Sigmoid colon (tissue), 7 donors: ENCODE measurements around the gene MYCN. TPM values are rescaled to one million over a fixed set of nuclear protein-coding genes. Genes with fewer than 3 reads are reported as not detected.

Source experiments
- DNase-seq: peaks from one replicate; pipeline ENCODE4 v3.0.0-alpha.2; 2019
- H3K27ac ChIP-seq, 4 donors: fragments of 200-600 bp; sonication (generic); one replicate each; pipeline ENCODE4 v1.5.1; 2016 to 2019; ENCODE audit warnings: mild to moderate bottlenecking in 1 of 4
- H3K27me3 ChIP-seq, 3 donors: fragments of 200-600 bp; sonication (generic); one replicate each; pipeline ENCODE4 v1.5.1; 2019; ENCODE audit warnings: mild to moderate bottlenecking in 1 of 3
- H3K36me3 ChIP-seq, 4 donors: fragments of 200-600 bp; sonication (generic); one replicate each; pipeline ENCODE4 v1.5.1; 2016 to 2019
- H3K4me1 ChIP-seq, 4 donors: fragments of 200-600 bp; sonication (generic); one replicate each; pipeline ENCODE4 v1.5.1; 2017 to 2019
- H3K4me3 ChIP-seq, 4 donors: fragments of 200-600 bp; sonication (generic); one replicate each; pipeline ENCODE4 v1.5.1; 2017 to 2019; ENCODE audit warnings: mild to moderate bottlenecking in 2 of 4, moderate library complexity in 1 of 4
- H3K9me3 ChIP-seq, 4 donors: fragments of 200-600 bp in 3 of 4; sonication (generic) in 3 of 4; one replicate each; pipeline versions ENCODE4 v1.5.1 to v1.6.1; 2013 to 2019
- EP300 ChIP-seq, 4 donors: sonication (generic); formaldehyde crosslinking; IDR thresholded peaks; one replicate each; pipeline ENCODE4 v1.6.1; 2017; ENCODE audit warnings: antibody characterized with exemption in 4 of 4
- POLR2A ChIP-seq, 2 donors: fragments of 450-650 bp; IDR thresholded peaks; one replicate each; pipeline ENCODE4 v1.6.1; 2016; ENCODE audit warnings: antibody characterized with exemption in 2 of 2, mild to moderate bottlenecking in 2 of 2, moderate library complexity in 2 of 2
- POLR2AphosphoS5 ChIP-seq, 4 donors: sonication (generic); formaldehyde crosslinking; IDR thresholded peaks; one replicate each; pipeline ENCODE4 v1.6.1; 2017; ENCODE audit warnings: antibody characterized with exemption in 4 of 4
- WGBS, 2 donors: extraction: QIAGEN DNeasy Blood & Tissue Kit; methylation state at CpG; one replicate each; pipeline ENCODE4 v1.1.7; 2013; 5-methylcytosine and 5-hydroxymethylcytosine counted together
- intact Hi-C: fragments of 100-400 bp; cut with DNase I; formaldehyde crosslinking; loops from one replicate; pipeline ENCODE4 v1.15.1; 2023
- polyA plus RNA-seq, 3 donors: library from polyadenylated mRNA; stranded (reverse); fragments of 200-250 nt; gene quantifications; one replicate each; pipeline ENCODE4 v1.2.3, GENCODE V29; 2013
- total RNA-seq, 4 donors: library from RNA; depleted of rRNA; stranded (reverse); fragments of >200 nt; gene quantifications; one replicate each; pipeline ENCODE4 v1.1.0, GENCODE V29; 2016
- TF ChIP-seq, protein P1 (sequence below), 4 experiments: fragments of 450-650 bp in 3 of 4; fragments of 200-600 bp in 1 of 4; IDR thresholded peaks; one replicate each; pipeline ENCODE4 v1.5.1; 2016 to 2019; ENCODE audit warnings: antibody characterized with exemption in 4 of 4, mild to moderate bottlenecking in 3 of 4, moderate library complexity in 2 of 4
- donor health status: healthy with polysubstance abuse.
- donor health status: Bipolar disorder and iron deficiency.
- donor health status: healthy.

The MYCN gene
- total and polyA plus RNA-seq, 7 donors: 0.33 to 0.71 (median 0.55) TPM; not detected in 1

DNA sequence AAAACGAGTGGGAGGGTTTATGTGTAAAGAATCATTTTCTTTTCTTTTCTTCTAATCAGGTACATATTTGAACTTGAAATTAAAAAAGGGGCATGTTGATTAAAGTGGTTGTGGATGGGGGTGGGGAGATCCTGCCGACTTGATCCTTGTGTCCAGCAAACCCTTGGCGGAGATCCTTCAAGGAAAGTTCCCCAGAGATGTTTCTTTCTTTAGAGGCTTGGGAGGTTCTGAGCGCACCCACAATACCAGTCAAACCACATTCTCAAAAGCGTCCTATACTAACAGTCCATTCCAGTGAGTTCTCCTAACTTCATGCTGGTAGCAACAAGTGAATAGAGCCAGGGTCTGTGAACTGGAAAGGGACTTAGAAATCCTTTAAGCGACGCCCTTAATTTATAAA is 49.2 kb downstream of the MYCN start:
- no peak for DNase-seq
- no peak overlapping the region for H3K4me3 ChIP-seq
- intact Hi-C loops: no loop called here
- H3K9me3 ChIP-seq: no peaks in the 10 kb centered on the region
- peaks cover 0 to 4% (median 2%) of the 10 kb centered on the region in 4 donors for H3K4me1 ChIP-seq
- no peak overlapping the region for H3K27ac ChIP-seq
- TF ChIP-seq, protein P1, sequence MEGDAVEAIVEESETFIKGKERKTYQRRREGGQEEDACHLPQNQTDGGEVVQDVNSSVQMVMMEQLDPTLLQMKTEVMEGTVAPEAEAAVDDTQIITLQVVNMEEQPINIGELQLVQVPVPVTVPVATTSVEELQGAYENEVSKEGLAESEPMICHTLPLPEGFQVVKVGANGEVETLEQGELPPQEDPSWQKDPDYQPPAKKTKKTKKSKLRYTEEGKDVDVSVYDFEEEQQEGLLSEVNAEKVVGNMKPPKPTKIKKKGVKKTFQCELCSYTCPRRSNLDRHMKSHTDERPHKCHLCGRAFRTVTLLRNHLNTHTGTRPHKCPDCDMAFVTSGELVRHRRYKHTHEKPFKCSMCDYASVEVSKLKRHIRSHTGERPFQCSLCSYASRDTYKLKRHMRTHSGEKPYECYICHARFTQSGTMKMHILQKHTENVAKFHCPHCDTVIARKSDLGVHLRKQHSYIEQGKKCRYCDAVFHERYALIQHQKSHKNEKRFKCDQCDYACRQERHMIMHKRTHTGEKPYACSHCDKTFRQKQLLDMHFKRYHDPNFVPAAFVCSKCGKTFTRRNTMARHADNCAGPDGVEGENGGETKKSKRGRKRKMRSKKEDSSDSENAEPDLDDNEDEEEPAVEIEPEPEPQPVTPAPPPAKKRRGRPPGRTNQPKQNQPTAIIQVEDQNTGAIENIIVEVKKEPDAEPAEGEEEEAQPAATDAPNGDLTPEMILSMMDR (IDR thresholded peaks at IDR 0.05): no peak
- no peak for TF ChIP-seq POLR2A (IDR thresholded peaks at IDR 0.05)
- no peak for TF ChIP-seq POLR2AphosphoS5 (IDR thresholded peaks at IDR 0.05)
- no peak for TF ChIP-seq EP300 (IDR thresholded peaks at IDR 0.05)
- no peaks in the 10 kb centered on the region for H3K36me3 ChIP-seq
- H3K27me3 ChIP-seq: no peaks in the 10 kb centered on the region
- 61 to 62% methylated on average over 7 of the region's 7 CpGs for WGBS, 2 donors

- no peaks in the 10 kb centered on the region for H3K4me1 ChIP-seq
- no peak overlapping the region for H3K27ac ChIP-seq
- H3K36me3 ChIP-seq: no peaks in the 10 kb centered on the region
- TF ChIP-seq, protein P1 (IDR thresholded peaks at IDR 0.05): no peak
- TF ChIP-seq EP300 (IDR thresholded peaks at IDR 0.05) (no peak), POLR2AphosphoS5 (IDR thresholded peaks at IDR 0.05) (no peak), POLR2A (IDR thresholded peaks at IDR 0.05) (no peak)
- DNase-seq: no peak
- no peak overlapping the region for H3K4me3 ChIP-seq
- no peaks in the 10 kb centered on the region for H3K9me3 ChIP-seq
- H3K27me3 ChIP-seq: no peaks in the 10 kb centered on the region
- WGBS, 2 donors: 93 to 95% methylated on average over 11 of the region's 11 CpGs
- intact Hi-C loops: no loop called here
Measured at GRCh38 chr2:15990151-15991101, 50.1 kb downstream of the MYCN start.

- H3K36me3 ChIP-seq: no peaks in the 10 kb centered on the region
- intact Hi-C loops: no loop called here
- no peaks in the 10 kb centered on the region for H3K27me3 ChIP-seq
- no peak overlapping the region for H3K27ac ChIP-seq
- WGBS, 2 donors: 72 to 79% methylated on average over 3 of the region's 3 CpGs
- H3K4me3 ChIP-seq: no peak overlapping the region
- TF ChIP-seq, protein P1 (IDR thresholded peaks at IDR 0.05): no peak
- TF ChIP-seq POLR2AphosphoS5 (IDR thresholded peaks at IDR 0.05): no peak
- no peak for TF ChIP-seq POLR2A (IDR thresholded peaks at IDR 0.05)
- no peak for TF ChIP-seq EP300 (IDR thresholded peaks at IDR 0.05)
- DNase-seq: no peak
- H3K4me1 ChIP-seq: no peaks in the 10 kb centered on the region
- H3K9me3 ChIP-seq: no peaks in the 10 kb centered on the region
Measured at GRCh38 chr2:15991231-15991630, 50.9 kb downstream of the MYCN start.

- no peak for DNase-seq
- TF ChIP-seq POLR2A (IDR thresholded peaks at IDR 0.05): no peak
- no peak for TF ChIP-seq EP300 (IDR thresholded peaks at IDR 0.05)
- TF ChIP-seq, protein P1 (IDR thresholded peaks at IDR 0.05): no peak
- TF ChIP-seq POLR2AphosphoS5 (IDR thresholded peaks at IDR 0.05): no peak
- Histone ChIP-seq H3K27ac (no peak overlapping the region), H3K9me3 (no peaks in the 10 kb centered on the region), H3K4me3 (no peak overlapping the region), H3K4me1 (no peaks in the 10 kb centered on the region), H3K36me3 (no peaks in the 10 kb centered on the region), H3K27me3 (no peaks in the 10 kb centered on the region)
- 92% methylated on average over 10 of the region's 10 CpGs for WGBS, 2 donors
- intact Hi-C loops: no loop called here
Measured at GRCh38 chr2:15992457-15993231, 52.3 kb downstream of the MYCN start.
